ENCODE results near the gene UTP14A.

The UTP14A gene

DNA sequence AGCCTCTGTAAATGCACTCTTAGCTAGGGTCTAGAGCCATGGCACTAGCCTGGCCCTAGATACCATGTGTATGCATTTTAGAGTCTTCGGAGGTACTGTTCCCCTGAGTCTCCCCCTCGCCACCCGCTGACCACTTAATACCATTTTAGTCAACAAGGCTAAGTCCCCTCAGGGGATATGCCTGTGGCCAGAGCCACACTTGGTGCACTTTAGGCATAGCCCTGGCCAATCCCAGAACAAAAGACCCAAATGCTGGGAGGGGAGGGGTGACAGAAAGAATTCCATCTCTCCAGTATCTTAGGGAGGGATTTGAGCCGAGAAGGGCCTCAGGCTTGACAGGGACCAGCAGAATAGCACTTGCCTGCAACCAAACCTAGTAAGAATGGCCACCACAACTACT, 47.9 kb downstream of the UTP14A start:
- ATAC-seq = no peak
- no peak for DNase-seq

GRCh38 chrX:129954804-129955203, 48.8 kb downstream of the UTP14A start:
- ATAC-seq (no peak), DNase-seq (no peak)

GRCh38 chrX:129955682-129956081, 49.7 kb downstream of the UTP14A start:
- ATAC-seq = no peak
- no peak for DNase-seq

- DNase-seq (no peak), ATAC-seq (no peak)
These were observed 50.2 kb downstream of the UTP14A start for GRCh38 chrX:129956145-129956544.

- ATAC-seq (no peak), DNase-seq (no peak)
These were observed 50.8 kb downstream of the UTP14A start for GRCh38 chrX:129956765-129957164.

DNA sequence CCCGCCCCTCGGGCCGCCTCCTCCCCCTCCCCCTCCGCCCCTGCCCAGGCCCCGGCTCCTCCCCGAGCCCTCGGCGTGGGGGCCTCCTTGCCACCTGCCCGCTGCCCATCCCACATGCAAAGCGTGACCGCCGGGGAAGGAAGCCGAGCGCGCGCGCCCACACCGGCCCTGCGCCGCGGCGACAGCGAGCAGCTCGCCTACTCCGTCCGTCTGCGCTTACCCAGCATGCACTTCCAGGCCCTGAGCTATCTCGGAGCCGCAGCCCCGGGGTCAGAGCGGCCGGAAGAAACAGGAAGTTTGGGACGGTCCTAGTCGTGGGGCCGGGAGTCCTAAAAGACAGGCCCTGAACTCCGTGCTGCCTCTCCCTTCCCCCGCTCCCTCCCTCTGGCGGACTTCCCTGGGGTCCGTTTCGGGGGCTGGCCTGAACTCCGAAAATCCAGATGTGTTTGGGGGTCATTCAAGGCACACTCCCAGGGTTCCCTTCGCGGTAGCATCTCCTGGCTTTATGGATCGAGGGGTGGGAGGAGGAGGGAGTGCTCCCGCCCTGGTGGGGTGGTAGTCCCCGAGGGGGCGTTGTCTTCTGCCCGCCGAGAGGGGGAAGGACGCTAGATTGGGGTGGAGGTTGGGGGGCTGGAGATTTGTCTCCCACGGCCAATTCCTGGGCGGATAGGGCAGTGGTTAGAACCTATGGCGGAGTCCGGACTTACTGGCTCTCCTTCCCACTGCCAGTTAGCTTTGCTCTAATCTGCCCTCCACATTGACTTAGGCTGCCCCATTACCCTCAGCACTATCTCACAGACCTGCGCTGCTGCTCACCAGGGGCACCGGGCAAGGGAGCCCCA, 51.5 kb downstream of the UTP14A start:
- DNase-seq = peak; percentile 63

DNA sequence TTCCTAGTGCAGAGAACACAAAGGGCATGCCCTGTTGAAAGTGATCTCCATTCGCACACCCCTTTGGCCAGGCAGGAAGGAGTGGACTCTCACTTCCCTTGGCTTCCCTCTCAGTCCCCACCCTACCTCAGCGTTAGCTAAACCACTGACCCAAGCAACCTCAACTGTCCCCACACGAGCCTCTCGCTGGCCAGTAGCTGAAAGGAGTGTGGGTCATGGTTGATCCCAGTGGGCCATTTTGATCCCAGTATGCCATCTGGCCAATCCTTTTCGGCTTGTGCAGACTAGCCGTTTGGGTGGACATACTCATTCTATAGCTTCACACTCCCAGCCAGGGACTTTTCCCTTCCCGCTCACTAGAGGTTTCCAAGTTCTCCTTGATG, 52.1 kb downstream of the UTP14A start:
- no peak for ATAC-seq

More for the DNA sequence above, 51.5 kb downstream of the UTP14A start:
- peak; percentile 70 for ATAC-seq

DNA sequence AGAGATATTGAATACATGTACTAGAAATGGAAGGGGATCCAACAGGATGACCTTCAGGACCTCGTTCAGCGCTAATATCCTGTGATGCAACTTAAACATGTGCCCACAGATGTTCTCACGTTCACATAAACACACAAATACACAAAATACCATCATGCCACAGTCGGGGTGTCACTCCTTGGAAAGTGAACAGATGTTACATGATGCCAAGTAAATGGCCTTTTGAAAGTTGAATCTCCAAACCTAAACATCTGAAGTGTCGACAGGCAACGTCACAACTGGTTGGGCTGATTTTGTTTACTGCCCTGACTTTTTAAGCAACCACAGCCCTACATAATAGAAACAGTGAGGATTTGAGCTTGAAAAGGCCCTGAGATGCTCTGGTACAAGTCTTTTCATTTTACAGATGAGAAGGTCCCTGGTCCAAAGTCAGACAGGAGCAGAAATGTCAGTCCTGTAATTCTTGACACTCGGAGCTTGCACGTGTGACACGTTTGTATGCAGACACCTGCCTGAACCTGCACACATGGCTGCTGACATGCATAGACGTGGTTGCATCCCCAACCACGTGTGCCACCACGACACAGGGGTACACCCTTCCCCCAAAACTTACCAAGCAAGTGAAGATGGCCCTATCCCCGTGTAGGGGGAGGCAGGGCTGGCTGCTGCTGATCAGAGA, 53.0 kb downstream of the UTP14A start:
- DNase-seq (no peak), ATAC-seq (no peak)

More for the DNA sequence above, 52.1 kb downstream of the UTP14A start:
- DNase-seq = no peak

DNA sequence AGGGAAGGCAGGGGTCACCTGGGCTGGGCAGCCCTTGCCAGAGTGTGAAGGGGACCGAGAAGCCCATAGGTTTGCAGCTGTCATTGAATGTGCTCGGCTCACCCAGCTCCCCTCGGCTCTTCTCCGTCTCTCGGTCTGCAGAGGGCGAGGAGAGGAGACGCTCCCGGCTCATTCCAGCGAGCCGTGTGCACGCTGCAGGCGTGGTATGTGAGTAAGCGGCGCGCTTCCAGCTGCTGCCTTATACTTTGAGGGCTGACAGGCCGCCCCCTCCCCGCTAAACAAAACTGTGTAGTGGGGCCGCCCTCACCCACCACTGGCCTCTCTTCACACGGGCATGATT, 53.5 kb downstream of the UTP14A start:
- DNase-seq (no peak), ATAC-seq (no peak)

DNA sequence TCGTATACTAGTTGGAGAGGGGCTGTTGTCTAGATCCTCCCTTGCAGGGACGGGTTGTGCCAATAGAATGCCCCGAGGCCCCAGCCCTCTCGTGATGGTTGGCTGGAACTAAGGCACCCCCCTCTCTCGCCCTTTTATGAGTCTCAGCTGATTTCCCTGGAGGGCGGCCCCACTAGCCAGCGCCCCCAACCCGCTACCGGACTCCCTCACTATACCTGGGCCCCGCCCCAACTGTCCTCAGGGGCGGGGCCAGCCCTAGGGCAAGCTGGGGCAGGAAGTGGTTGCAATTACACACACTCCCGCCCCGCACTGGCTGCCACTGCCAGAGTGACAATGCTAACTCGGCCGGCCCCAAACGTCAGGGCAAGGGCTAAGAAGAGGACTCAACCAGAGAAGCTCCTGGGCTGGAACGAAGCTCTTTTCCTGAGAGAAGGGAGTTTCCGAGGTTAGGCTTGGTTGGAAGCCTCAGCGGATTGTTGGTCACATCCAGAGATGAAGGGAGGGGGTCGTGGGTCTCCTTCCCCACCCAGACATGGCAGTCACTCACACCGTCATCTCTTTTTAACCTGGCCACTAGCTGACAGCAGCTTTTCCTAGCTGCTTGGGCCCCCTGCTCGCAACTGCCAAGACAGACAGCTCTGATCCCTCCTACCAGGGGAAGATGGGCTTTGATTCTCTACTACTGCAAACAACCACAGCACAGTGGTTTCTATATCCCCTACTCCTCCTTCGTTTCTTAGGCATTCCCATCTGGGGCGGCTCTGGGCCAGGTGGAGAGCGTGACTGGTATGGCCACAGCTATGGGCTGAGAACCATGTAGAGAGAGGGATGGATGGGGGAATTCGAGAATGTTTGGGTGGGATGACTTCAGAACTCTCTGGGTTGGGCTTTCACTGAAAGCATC, 55.5 kb downstream of the UTP14A start:
- DNase-seq (peak; percentile 74), ATAC-seq (peak; percentile 91)

DNA sequence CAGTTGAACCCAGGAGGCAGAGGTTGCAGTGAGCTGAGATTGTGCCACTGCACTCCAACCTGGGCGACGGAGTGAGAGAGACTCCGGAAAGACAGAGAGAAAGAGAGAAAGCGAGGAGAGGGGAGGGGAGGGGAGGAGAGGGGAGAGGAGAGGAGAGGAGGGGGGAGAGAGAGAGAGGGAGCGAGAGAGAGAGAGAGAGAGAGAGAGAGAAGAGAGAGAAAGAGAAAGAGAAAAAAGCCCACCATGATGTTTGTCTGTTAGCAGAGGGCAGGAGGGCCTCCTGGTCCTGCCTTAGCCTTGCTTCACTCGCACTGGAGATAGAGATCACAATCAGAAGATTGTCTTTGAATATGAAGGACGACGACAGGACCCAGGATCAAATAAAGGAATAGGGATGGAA, 57.8 kb downstream of the UTP14A start:
- no peak for ATAC-seq
- DNase-seq = no peak

DNA sequence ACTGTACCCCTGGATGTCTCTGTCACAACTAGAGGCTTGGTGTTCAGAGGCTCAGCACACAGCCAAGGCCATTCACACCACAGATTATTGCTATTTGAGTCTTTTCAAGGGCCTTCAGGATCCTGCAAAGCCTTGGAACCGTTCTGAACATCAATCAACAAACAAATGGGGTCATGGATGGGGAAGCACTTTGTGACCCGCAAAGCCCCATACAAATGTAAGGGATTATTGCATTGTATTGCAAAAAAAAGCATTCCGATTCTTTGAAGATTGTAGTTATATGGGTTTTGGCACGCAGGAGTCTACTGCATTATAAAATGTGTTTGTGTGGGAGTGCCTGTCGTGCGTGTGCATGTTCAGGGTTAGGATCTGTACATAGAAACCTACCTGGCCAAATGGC, 59.2 kb downstream of the UTP14A start:
- ATAC-seq = no peak
- DNase-seq = no peak

- ATAC-seq (no peak), DNase-seq (no peak)
These were observed 63.0 kb downstream of the UTP14A start for GRCh38 chrX:129968968-129969367.

GRCh38 chrX:129976441-129976840, 70.5 kb downstream of the UTP14A start:
- DNase-seq (no peak), ATAC-seq (no peak)
